A549 (cell line): ENCODE results near the gene LITAFD.

Experiments used
- CHD4 ChIP-seq: fragments of 200-600 bp; sonication (generic); IDR thresholded peaks from 2 replicates; pipeline ENCODE4 v1.6.1; 2016; ENCODE audit warnings: antibody characterized with exemption, mild to moderate bottlenecking, borderline replicate concordance
- HDAC2 ChIP-seq: fragments of 200-600 bp; sonication (generic); IDR thresholded peaks from 2 replicates; pipeline ENCODE4 v1.6.1; 2016
- NFE2L2 ChIP-seq: fragments of 150-350 bp; conservative IDR thresholded peaks from 2 replicates; pipeline ENCODE4 v1.6.1; 2014; ENCODE audit warnings: low read length
- REST ChIP-seq: fragments of 200-600 bp; sonication (generic); IDR thresholded peaks from 2 replicates; pipeline ENCODE4 v1.6.1; 2016; ENCODE audit warnings: antibody characterized with exemption, mild to moderate bottlenecking, moderate library complexity
- RFX5 ChIP-seq: fragments of 450-650 bp; IDR thresholded peaks from 2 replicates; pipeline ENCODE4 v1.7.1; 2014; ENCODE audit warnings: antibody characterized with exemption, mild to moderate bottlenecking, moderate library complexity
- SMC3 ChIP-seq: fragments of >200 bp; sonication (Bioruptor Twin); formaldehyde crosslinking; IDR thresholded peaks from 3 replicates; pipeline ENCODE4 v1.6.1; 2018; ENCODE audit warnings: inconsistent platforms
- SREBF2 ChIP-seq: fragments of 450-650 bp; IDR thresholded peaks from 2 replicates; pipeline ENCODE4 v1.6.1; 2014; ENCODE audit warnings: mild to moderate bottlenecking, moderate library complexity
- TFCP2L1 ChIP-seq: fragments of 250-450 bp; sonication (Bioruptor Pico); IDR thresholded peaks from 2 replicates; pipeline ENCODE4 v1.5.0; 2021; ENCODE audit warnings: mild to moderate bottlenecking
- USF2 ChIP-seq: fragments of 450-650 bp; IDR thresholded peaks from 2 replicates; pipeline ENCODE4 v1.6.1; 2014; ENCODE audit warnings: antibody characterized with exemption
- TF ChIP-seq, protein P1 (sequence below): fragments of >200 bp; sonication (Bioruptor Twin); formaldehyde crosslinking; IDR thresholded peaks from 3 replicates; pipeline ENCODE4 v1.5.1; 2016

- TF ChIP-seq, protein P1, sequence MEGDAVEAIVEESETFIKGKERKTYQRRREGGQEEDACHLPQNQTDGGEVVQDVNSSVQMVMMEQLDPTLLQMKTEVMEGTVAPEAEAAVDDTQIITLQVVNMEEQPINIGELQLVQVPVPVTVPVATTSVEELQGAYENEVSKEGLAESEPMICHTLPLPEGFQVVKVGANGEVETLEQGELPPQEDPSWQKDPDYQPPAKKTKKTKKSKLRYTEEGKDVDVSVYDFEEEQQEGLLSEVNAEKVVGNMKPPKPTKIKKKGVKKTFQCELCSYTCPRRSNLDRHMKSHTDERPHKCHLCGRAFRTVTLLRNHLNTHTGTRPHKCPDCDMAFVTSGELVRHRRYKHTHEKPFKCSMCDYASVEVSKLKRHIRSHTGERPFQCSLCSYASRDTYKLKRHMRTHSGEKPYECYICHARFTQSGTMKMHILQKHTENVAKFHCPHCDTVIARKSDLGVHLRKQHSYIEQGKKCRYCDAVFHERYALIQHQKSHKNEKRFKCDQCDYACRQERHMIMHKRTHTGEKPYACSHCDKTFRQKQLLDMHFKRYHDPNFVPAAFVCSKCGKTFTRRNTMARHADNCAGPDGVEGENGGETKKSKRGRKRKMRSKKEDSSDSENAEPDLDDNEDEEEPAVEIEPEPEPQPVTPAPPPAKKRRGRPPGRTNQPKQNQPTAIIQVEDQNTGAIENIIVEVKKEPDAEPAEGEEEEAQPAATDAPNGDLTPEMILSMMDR, result no peak
- TF ChIP-seq USF2 (no peak), REST (no peak), SMC3 (no peak), TFCP2L1 (CRISPR knock-in tag) (no peak), NFE2L2 (no peak), CHD4 (no peak), HDAC2 (no peak), RFX5 (no peak), SREBF2 (no peak)
These were observed 7.1 kb downstream of the LITAFD start for GRCh38 chr16:8888951-8889892.
